T follicular helper cell (primary cell): ENCODE data around the gene DIPK2A.

Source experiments
- DNase-seq: peaks from one replicate; pipeline ENCODE4 v3.0.0-alpha.2; 2020; ENCODE audit warnings: low read depth

The DIPK2A gene

GRCh38 chr3:143974271-143975238 lies 2.9 kb downstream of the DIPK2A start:
- DNase-seq: no peak

GRCh38 chr3:143975554-143976152 lies 4.0 kb downstream of the DIPK2A start:
- DNase-seq: no peak

GRCh38 chr3:143977341-143978262 lies 6.0 kb downstream of the DIPK2A start:
- no peak for DNase-seq

- no peak for DNase-seq
These were observed 6.6 kb downstream of the DIPK2A start for GRCh38 chr3:143978263-143978631.

- no peak for DNase-seq
These were observed 7.4 kb downstream of the DIPK2A start for GRCh38 chr3:143979041-143979440.

GRCh38 chr3:143979813-143980212 lies 8.2 kb downstream of the DIPK2A start:
- no peak for DNase-seq

- DNase-seq: no peak
These were observed 16.7 kb downstream of the DIPK2A start for GRCh38 chr3:143988306-143988705.

- no peak for DNase-seq
These were observed 17.8 kb downstream of the DIPK2A start for GRCh38 chr3:143989461-143989860.

- DNase-seq: no peak
These were observed 20.1 kb downstream of the DIPK2A start for GRCh38 chr3:143991713-143992112.

- DNase-seq: no peak
These were observed 26.6 kb downstream of the DIPK2A start for GRCh38 chr3:143998266-143998665.

- no peak for DNase-seq
These were observed 31.4 kb downstream of the DIPK2A start for GRCh38 chr3:144003051-144003450.

- no peak for DNase-seq
These were observed 38.7 kb downstream of the DIPK2A start for GRCh38 chr3:144010371-144010770.

GRCh38 chr3:144011251-144011799 lies 39.7 kb downstream of the DIPK2A start:
- DNase-seq: no peak

GRCh38 chr3:144015133-144015532 lies 43.5 kb downstream of the DIPK2A start:
- no peak for DNase-seq

- no peak for DNase-seq
These were observed 47.2 kb downstream of the DIPK2A start for GRCh38 chr3:144018776-144019175.
